KMS-11 (cell line): ENCODE measurements around the gene PLXDC2.

Experiments
- H2AFZ ChIP-seq: fragments of 200-600 bp; sonication (generic); 2 replicates; pipeline ENCODE4 v1.6.1; 2016; ENCODE audit warnings: antibody characterized with exemption, mixed run types, low read depth
- H3K27ac ChIP-seq: fragments of 200-600 bp; sonication (generic); 2 replicates; pipeline ENCODE4 v1.6.1; 2016; ENCODE audit warnings: mild to moderate bottlenecking, mixed run types
- H3K27me3 ChIP-seq: fragments of 200-600 bp; sonication (generic); 2 replicates; pipeline ENCODE4 v1.6.1; 2017; ENCODE audit warnings: mild to moderate bottlenecking, low read depth, mixed run types, moderate library complexity; ENCODE audit not compliant: insufficient read depth
- H3K36me3 ChIP-seq: fragments of 200-600 bp; sonication (generic); 2 replicates; pipeline ENCODE4 v1.6.1; 2017; ENCODE audit warnings: mild to moderate bottlenecking, mixed run types; ENCODE audit not compliant: insufficient read depth
- H3K4me1 ChIP-seq: fragments of 200-600 bp; sonication (generic); 2 replicates; pipeline ENCODE4 v1.6.1; 2016; ENCODE audit warnings: mild to moderate bottlenecking, low read depth, mixed run types; ENCODE audit not compliant: poor library complexity, severe bottlenecking
- H3K4me2 ChIP-seq: fragments of 200-600 bp; sonication (generic); 2 replicates; pipeline ENCODE4 v1.7.0; 2016; ENCODE audit warnings: mild to moderate bottlenecking, mixed run types
- H3K4me3 ChIP-seq: fragments of 200-600 bp; sonication (generic); IDR thresholded peaks from 2 replicates; pipeline ENCODE4 v1.6.1; 2017; ENCODE audit warnings: low read depth, low read length, mixed read lengths; ENCODE audit not compliant: insufficient read depth
- H3K79me2 ChIP-seq: fragments of 200-600 bp; sonication (generic); 2 replicates; pipeline ENCODE4 v1.6.1; 2016; ENCODE audit warnings: low read depth, mixed run types; ENCODE audit not compliant: insufficient read depth
- H3K9ac ChIP-seq: fragments of 200-600 bp; sonication (generic); 2 replicates; pipeline ENCODE4 v1.6.1; 2016; ENCODE audit warnings: mild to moderate bottlenecking, mixed run types
- H4K20me1 ChIP-seq: fragments of 200-600 bp; sonication (generic); 2 replicates; pipeline ENCODE4 v1.6.1; 2016; ENCODE audit warnings: mild to moderate bottlenecking, mixed run types; ENCODE audit not compliant: insufficient read depth
- CTCF ChIP-seq: fragments of 200-600 bp; sonication (generic); conservative IDR thresholded peaks from 2 replicates; pipeline ENCODE4 v1.6.1; 2017; ENCODE audit warnings: low read depth, mild to moderate bottlenecking, antibody characterized with exemption, low read length, moderate library complexity, mixed read lengths

Gene PLXDC2

DNA sequence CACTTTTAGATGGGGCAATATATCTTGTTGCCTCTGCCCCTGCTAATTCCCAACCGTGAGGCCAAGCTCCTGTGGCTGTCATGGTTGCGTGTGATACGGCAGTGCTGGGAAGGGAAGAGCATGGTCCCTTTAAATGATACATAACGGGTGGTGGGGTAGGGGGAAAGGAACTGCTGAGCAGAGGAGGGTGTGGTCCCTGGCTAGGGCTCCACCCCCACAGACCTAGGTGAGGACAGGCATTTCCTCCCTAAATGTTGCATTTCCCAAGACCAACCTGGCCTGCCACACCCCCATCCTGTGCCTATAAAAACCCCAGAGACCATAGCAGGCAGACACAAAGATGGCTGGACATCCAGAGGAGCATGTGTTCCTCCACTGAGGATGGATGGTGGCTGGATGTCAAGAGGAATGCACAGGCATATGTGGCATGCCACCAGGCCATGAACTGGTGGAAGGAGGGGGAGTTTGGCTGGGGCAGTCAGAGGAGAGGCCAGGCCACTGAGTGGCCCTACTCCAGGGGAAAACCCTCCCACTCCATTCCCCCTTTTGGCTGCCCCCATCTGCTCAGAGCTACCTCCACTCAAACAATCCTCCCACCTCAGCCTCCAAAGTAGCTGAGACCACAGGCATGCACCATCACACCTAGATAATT is 104.0 kb downstream of the PLXDC2 start:
- H3K4me1 ChIP-seq, result peaks cover 1% of the 10 kb centered on the region
- no peak overlapping the region for H3K4me2 ChIP-seq
- no peaks in the 10 kb centered on the region for H4K20me1 ChIP-seq
- no peak overlapping the region for H2AFZ ChIP-seq
- no peaks in the 10 kb centered on the region for H3K36me3 ChIP-seq
- TF ChIP-seq CTCF, result no peak
- H3K79me2 ChIP-seq, result no peaks in the 10 kb centered on the region
- no peak overlapping the region for H3K27ac ChIP-seq
- no peaks in the 10 kb centered on the region for H3K27me3 ChIP-seq
- H3K9ac ChIP-seq, result no peak overlapping the region
- no peak overlapping the region for H3K4me3 ChIP-seq

DNA sequence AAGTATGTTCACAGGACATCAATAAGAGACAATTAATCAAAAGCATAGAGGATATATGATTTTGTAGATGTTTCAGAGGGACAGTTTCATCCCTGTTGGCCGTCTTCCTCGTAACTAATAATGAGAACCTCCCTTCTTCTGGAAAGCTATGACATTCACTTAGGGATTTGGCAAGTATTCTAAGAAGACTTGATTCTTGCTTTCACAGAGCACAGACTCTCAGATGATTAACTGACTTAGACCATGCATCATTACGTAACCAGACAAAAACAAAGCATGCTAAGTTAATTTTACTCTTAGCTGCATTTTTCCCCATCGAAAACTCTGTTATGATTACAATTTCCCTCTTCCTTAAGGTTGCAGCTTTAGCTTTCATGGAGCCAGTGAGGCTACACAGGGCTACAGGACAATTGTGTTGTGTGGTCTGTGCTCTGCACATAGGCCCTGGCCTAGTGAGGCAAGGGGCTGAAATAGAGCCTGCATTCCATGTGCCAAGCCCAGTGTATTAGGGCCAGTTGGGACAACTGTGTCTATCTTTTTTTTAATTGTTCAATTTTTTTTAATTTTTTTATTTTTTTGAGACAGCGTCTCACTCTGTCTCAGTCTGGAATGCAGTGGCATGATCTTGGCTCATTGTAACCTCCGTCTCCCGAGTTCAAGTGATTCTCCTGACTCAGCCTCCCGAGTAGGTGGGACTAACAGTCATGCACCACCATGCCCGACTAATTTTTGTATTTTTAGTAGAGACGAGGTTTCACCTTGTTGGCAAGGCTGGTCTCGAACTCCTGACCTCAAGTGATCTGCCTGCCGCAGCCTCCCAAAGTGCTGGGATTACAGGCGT is 105.3 kb downstream of the PLXDC2 start:
- H3K36me3 ChIP-seq, result no peaks in the 10 kb centered on the region
- H2AFZ ChIP-seq, result no peak overlapping the region
- no peak overlapping the region for H3K4me2 ChIP-seq
- no peak overlapping the region for H3K27ac ChIP-seq
- H4K20me1 ChIP-seq, result no peaks in the 10 kb centered on the region
- H3K9ac ChIP-seq, result no peak overlapping the region
- H3K4me3 ChIP-seq, result no peak overlapping the region
- H3K27me3 ChIP-seq, result no peaks in the 10 kb centered on the region
- no peak for TF ChIP-seq CTCF
- no peaks in the 10 kb centered on the region for H3K4me1 ChIP-seq
- H3K79me2 ChIP-seq, result no peaks in the 10 kb centered on the region

DNA sequence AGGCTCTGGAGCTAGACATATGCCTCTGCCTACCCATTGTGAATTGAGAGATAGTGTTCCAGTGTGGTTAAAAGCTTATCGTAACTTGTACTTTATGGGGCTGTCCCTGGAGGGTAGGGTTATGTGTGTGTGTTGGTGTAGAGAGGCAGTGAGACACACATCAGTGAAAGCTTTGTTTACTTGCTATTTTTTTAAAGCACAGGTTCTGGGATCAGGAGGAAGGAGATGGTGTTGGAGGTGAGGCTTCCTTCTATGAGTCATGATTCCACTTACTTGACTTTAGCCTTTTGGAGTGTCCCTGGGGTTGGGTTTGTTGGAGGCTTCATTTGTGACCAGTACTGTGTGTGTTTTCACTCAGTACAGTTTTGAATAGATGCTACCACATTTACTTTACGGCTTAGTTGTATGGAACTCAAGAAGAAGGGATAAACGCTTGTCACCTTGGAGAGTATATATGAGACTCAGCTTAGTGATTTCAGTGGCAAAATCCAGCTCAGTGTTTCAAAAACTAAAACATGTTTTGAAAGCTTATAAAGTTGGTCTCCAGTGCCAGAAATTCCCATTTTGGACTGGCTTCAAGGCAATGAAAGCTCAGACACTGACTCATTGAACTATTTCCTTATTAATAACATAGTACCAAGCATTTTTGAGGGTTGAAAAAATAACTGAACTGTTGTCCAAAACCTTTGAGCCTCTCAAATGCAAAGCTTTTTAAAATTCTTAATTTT is 106.2 kb downstream of the PLXDC2 start:
- Histone ChIP-seq H4K20me1 (no peaks in the 10 kb centered on the region), H3K36me3 (no peaks in the 10 kb centered on the region), H2AFZ (no peak overlapping the region), H3K27ac (no peak overlapping the region), H3K4me2 (no peak overlapping the region), H3K9ac (no peak overlapping the region), H3K4me3 (no peak overlapping the region), H3K4me1 (no peaks in the 10 kb centered on the region), H3K79me2 (no peaks in the 10 kb centered on the region), H3K27me3 (no peaks in the 10 kb centered on the region)
- no peak for TF ChIP-seq CTCF

DNA sequence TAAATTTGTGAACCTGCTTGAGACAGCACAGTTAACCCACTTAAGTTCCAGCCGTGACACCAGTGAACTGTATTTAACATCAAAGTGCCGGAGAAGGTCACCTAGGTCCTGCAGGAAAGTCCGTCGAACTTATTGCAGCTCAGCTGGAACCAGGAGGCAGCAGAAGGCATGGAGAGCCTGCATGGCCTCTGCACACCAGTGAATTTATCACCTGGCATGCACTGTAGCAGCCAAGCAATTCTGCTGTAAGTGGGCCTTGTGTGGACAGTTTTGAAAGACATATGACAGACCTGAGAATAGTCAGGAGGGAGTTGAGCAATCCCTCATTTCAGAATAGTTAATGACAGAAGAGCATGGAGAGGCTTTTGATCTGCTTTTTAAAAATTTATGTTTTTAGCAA is 108.8 kb downstream of the PLXDC2 start:
- Histone ChIP-seq H3K9ac (no peak overlapping the region), H2AFZ (no peak overlapping the region), H3K4me1 (no peaks in the 10 kb centered on the region), H4K20me1 (no peaks in the 10 kb centered on the region), H3K27me3 (no peaks in the 10 kb centered on the region), H3K79me2 (no peaks in the 10 kb centered on the region), H3K4me2 (no peak overlapping the region), H3K36me3 (no peaks in the 10 kb centered on the region), H3K27ac (no peak overlapping the region), H3K4me3 (no peak overlapping the region)
- TF ChIP-seq CTCF, result no peak
